Measurements from ENCODE around the gene LRBA.

DNA sequence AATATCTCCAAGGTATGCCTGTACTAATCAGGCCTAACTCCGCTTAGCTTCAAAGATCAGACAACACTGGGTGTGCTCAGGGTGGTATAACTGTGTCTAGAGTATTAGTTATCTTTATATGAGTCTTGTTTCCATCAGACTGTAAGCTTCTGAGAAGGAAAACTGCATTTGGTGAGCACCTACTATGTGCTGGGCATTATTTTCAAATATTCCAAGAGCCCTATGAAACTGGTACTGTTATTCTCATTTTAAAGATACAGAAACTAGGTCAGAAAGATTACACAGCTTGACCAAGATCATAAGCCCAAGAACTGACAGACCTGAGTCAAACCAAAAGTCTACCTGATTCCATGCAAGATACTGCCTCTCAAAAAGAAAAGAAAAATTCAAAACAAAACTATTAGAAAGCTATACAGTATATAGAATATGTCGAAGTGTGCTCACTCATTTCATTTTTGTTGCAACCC, 44.4 kb downstream of the LRBA start:
- TF ChIP-seq, protein P1, sequence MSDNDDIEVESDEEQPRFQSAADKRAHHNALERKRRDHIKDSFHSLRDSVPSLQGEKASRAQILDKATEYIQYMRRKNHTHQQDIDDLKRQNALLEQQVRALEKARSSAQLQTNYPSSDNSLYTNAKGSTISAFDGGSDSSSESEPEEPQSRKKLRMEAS (IDR thresholded peaks at IDR 0.05; ENCODE audit: low read depth), result no peak
- TF ChIP-seq RCOR1 (IDR thresholded peaks at IDR 0.05; ENCODE audit: low read length) (no peak), POLR2AphosphoS5 (IDR thresholded peaks at IDR 0.05; ENCODE audit: low read depth, low read length) (no peak), EZH2phosphoT487 (IDR thresholded peaks at IDR 0.05; ENCODE audit: borderline replicate concordance, low read depth) (no peak), RXRA (IDR thresholded peaks at IDR 0.05; ENCODE audit: borderline replicate concordance, low read depth) (no peak), TAF1 (IDR thresholded peaks at IDR 0.05; ENCODE audit: borderline replicate concordance, low read depth, low read length) (no peak), YY1 (IDR thresholded peaks at IDR 0.05; ENCODE audit: low read depth) (no peak), TCF12 (IDR thresholded peaks at IDR 0.05) (no peak), RFX5 (IDR thresholded peaks at IDR 0.05; ENCODE audit: low read length) (no peak), CHD2 (IDR thresholded peaks at IDR 0.05; ENCODE audit: low read length, partially characterized antibody) (no peak), FOXJ3 (CRISPR knock-in tag; IDR thresholded peaks at IDR 0.05) (no peak), NFIC (IDR thresholded peaks at IDR 0.05; ENCODE audit: borderline replicate concordance) (no peak)
- TF ChIP-seq, protein P2, sequence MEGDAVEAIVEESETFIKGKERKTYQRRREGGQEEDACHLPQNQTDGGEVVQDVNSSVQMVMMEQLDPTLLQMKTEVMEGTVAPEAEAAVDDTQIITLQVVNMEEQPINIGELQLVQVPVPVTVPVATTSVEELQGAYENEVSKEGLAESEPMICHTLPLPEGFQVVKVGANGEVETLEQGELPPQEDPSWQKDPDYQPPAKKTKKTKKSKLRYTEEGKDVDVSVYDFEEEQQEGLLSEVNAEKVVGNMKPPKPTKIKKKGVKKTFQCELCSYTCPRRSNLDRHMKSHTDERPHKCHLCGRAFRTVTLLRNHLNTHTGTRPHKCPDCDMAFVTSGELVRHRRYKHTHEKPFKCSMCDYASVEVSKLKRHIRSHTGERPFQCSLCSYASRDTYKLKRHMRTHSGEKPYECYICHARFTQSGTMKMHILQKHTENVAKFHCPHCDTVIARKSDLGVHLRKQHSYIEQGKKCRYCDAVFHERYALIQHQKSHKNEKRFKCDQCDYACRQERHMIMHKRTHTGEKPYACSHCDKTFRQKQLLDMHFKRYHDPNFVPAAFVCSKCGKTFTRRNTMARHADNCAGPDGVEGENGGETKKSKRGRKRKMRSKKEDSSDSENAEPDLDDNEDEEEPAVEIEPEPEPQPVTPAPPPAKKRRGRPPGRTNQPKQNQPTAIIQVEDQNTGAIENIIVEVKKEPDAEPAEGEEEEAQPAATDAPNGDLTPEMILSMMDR (IDR thresholded peaks at IDR 0.05), result no peak
- TF ChIP-seq, protein P3, sequence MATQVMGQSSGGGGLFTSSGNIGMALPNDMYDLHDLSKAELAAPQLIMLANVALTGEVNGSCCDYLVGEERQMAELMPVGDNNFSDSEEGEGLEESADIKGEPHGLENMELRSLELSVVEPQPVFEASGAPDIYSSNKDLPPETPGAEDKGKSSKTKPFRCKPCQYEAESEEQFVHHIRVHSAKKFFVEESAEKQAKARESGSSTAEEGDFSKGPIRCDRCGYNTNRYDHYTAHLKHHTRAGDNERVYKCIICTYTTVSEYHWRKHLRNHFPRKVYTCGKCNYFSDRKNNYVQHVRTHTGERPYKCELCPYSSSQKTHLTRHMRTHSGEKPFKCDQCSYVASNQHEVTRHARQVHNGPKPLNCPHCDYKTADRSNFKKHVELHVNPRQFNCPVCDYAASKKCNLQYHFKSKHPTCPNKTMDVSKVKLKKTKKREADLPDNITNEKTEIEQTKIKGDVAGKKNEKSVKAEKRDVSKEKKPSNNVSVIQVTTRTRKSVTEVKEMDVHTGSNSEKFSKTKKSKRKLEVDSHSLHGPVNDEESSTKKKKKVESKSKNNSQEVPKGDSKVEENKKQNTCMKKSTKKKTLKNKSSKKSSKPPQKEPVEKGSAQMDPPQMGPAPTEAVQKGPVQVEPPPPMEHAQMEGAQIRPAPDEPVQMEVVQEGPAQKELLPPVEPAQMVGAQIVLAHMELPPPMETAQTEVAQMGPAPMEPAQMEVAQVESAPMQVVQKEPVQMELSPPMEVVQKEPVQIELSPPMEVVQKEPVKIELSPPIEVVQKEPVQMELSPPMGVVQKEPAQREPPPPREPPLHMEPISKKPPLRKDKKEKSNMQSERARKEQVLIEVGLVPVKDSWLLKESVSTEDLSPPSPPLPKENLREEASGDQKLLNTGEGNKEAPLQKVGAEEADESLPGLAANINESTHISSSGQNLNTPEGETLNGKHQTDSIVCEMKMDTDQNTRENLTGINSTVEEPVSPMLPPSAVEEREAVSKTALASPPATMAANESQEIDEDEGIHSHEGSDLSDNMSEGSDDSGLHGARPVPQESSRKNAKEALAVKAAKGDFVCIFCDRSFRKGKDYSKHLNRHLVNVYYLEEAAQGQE (IDR thresholded peaks at IDR 0.05; ENCODE audit: low read depth, low read length), result no peak

Data from SK-N-SH (cell line).